ENCODE measurements around the gene BCR.

BCR gene

GRCh38 chr22:23222033-23222792 is 41.9 kb downstream of the BCR start:
- Histone ChIP-seq H3K79me2 (ENCODE audit: insufficient read depth, low read length) (no peaks in the 10 kb centered on the region), H3F3A (ENCODE audit: insufficient read depth) (no peaks in the 10 kb centered on the region), H3K4me3 (ENCODE audit: insufficient read depth, low read length, poor library complexity, severe bottlenecking) (no peak overlapping the region), H2AFZ (ENCODE audit: low read depth, low read length, severe bottlenecking) (no peak overlapping the region), H3K36me3 (ENCODE audit: low read length) (no peaks in the 10 kb centered on the region), H3K27me3 (ENCODE audit: low read length) (no peaks in the 10 kb centered on the region), H3K4me2 (ENCODE audit: low read depth, low read length, poor library complexity, severe bottlenecking) (no peak overlapping the region), H3K9ac (ENCODE audit: low read length) (no peak overlapping the region), H4K20me1 (ENCODE audit: low read depth, low read length) (no peaks in the 10 kb centered on the region), H3K9me2 (replicated peaks; ENCODE audit: insufficient read depth, low read length) (no peaks in the 10 kb centered on the region), H3K27ac (ENCODE audit: low read depth, low read length) (no peak overlapping the region), H3K9me3 (ENCODE audit: insufficient read depth, low read length) (no peaks in the 10 kb centered on the region)
- TF ChIP-seq, protein P1, sequence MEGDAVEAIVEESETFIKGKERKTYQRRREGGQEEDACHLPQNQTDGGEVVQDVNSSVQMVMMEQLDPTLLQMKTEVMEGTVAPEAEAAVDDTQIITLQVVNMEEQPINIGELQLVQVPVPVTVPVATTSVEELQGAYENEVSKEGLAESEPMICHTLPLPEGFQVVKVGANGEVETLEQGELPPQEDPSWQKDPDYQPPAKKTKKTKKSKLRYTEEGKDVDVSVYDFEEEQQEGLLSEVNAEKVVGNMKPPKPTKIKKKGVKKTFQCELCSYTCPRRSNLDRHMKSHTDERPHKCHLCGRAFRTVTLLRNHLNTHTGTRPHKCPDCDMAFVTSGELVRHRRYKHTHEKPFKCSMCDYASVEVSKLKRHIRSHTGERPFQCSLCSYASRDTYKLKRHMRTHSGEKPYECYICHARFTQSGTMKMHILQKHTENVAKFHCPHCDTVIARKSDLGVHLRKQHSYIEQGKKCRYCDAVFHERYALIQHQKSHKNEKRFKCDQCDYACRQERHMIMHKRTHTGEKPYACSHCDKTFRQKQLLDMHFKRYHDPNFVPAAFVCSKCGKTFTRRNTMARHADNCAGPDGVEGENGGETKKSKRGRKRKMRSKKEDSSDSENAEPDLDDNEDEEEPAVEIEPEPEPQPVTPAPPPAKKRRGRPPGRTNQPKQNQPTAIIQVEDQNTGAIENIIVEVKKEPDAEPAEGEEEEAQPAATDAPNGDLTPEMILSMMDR (IDR thresholded peaks at IDR 0.05; ENCODE audit: insufficient read depth, low read length, poor library complexity, severe bottlenecking), result no peak
- TF ChIP-seq EZH2phosphoT487 (conservative IDR thresholded peaks at IDR 0.05; ENCODE audit: low read length), result no peak

GRCh38 chr22:23222793-23223568 is 42.7 kb downstream of the BCR start:
- TF ChIP-seq EZH2phosphoT487 (conservative IDR thresholded peaks at IDR 0.05; ENCODE audit: low read length), result no peak
- TF ChIP-seq, protein P1 (IDR thresholded peaks at IDR 0.05; ENCODE audit: insufficient read depth, low read length, poor library complexity, severe bottlenecking), result no peak
- Histone ChIP-seq H3K9me3 (ENCODE audit: insufficient read depth, low read length) (no peaks in the 10 kb centered on the region), H3F3A (ENCODE audit: insufficient read depth) (no peaks in the 10 kb centered on the region), H4K20me1 (ENCODE audit: low read depth, low read length) (no peaks in the 10 kb centered on the region), H3K36me3 (ENCODE audit: low read length) (no peaks in the 10 kb centered on the region), H2AFZ (ENCODE audit: low read depth, low read length, severe bottlenecking) (no peak overlapping the region), H3K27ac (ENCODE audit: low read depth, low read length) (no peak overlapping the region), H3K27me3 (ENCODE audit: low read length) (no peaks in the 10 kb centered on the region), H3K4me3 (ENCODE audit: insufficient read depth, low read length, poor library complexity, severe bottlenecking) (no peak overlapping the region), H3K4me2 (ENCODE audit: low read depth, low read length, poor library complexity, severe bottlenecking) (no peak overlapping the region), H3K79me2 (ENCODE audit: insufficient read depth, low read length) (no peaks in the 10 kb centered on the region), H3K9me2 (replicated peaks; ENCODE audit: insufficient read depth, low read length) (no peaks in the 10 kb centered on the region), H3K9ac (ENCODE audit: low read length) (no peak overlapping the region)

DNA sequence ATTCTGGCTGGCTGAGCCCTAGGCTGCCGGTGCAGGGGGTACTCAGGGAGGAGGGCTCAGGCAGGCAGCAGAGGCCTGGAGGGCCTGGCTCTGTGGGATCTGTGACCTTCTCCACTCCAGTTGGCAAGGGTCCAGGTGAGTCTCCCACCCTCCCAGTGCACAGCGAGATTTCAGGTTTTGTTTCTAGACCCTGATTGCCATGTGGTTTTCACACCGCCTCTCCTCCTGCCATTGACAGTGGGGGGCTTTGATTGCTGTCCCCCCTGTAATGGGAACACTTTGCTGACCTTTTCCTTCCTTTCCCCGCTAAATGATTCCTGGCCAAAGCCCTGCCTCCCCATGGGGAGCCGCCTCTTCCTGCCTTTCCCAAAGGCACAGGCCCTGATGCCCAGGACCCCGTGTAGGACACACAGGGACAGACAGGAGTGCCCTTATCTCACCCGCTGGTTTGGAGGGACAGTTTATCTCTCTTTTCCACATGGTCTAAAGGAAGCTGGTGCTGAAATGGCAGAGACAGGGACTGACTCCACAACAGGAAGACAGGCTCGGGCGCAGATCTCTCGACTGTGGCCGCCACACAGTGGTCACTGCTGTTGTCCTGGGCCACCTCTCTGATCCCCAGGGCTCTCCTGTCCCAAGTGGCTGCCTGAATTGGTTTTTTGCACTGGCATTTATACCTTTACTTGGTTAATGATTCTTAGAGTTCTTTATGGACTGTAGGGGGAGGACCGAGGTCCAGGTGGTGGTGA is 43.4 kb downstream of the BCR start:
- TF ChIP-seq EZH2phosphoT487 (conservative IDR thresholded peaks at IDR 0.05; ENCODE audit: low read length), result no peak
- TF ChIP-seq, protein P1 (IDR thresholded peaks at IDR 0.05; ENCODE audit: insufficient read depth, low read length, poor library complexity, severe bottlenecking), result no peak
- Histone ChIP-seq H3K27ac (ENCODE audit: low read depth, low read length) (no peak overlapping the region), H3K79me2 (ENCODE audit: insufficient read depth, low read length) (no peaks in the 10 kb centered on the region), H3K9me3 (ENCODE audit: insufficient read depth, low read length) (no peaks in the 10 kb centered on the region), H3F3A (ENCODE audit: insufficient read depth) (no peaks in the 10 kb centered on the region), H4K20me1 (ENCODE audit: low read depth, low read length) (no peaks in the 10 kb centered on the region), H3K4me3 (ENCODE audit: insufficient read depth, low read length, poor library complexity, severe bottlenecking) (no peak overlapping the region), H3K36me3 (ENCODE audit: low read length) (no peaks in the 10 kb centered on the region), H3K9me2 (replicated peaks; ENCODE audit: insufficient read depth, low read length) (no peaks in the 10 kb centered on the region), H3K9ac (ENCODE audit: low read length) (no peak overlapping the region), H3K4me2 (ENCODE audit: low read depth, low read length, poor library complexity, severe bottlenecking) (no peak overlapping the region), H3K27me3 (ENCODE audit: low read length) (no peaks in the 10 kb centered on the region), H2AFZ (ENCODE audit: low read depth, low read length, severe bottlenecking) (no peak overlapping the region)
